VCaP (cell line): Measurements from ENCODE around the gene MTIF2.
A peak's percentile ranks its signal among the peaks of the same experiment; 100 is the strongest.

ENCODE experiments used
- H3K27ac ChIP-seq: fragments of 450-650 bp; 2 replicates; pipeline ENCODE4 v1.5.1; 2017
- TF ChIP-seq, protein P1 (sequence below): fragments of 450-650 bp; conservative IDR thresholded peaks from 2 replicates; pipeline ENCODE4 v1.5.1; 2017; ENCODE audit warnings: mild to moderate bottlenecking, moderate library complexity

Gene MTIF2

DNA sequence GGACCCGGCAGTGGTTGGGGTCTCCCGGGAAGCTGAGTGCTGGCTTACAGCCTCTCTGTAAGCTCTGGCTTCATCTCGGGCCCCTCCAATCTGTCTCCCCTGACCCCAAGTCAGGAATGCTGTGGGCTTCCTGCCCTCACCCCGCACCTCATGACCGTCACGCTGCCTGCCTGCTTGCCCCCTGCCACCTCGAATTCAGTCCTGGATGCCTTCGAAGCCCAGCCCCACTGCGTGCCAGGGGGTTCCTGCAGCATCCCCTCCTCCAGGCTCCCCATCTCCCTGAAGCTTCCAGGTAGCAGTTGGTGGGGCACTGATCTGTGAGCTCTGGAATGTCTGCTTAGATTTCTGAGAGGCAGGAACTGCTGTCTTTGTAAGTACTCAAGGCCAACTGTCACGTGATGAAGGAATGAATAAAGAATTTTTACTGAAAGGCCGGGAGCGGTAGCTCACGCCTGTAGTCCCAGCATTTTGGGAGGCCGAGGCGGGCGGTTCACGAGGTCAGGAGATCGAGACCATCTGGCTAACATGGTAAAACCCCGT, 43.5 kb downstream of the MTIF2 start:
- TF ChIP-seq, protein P1, sequence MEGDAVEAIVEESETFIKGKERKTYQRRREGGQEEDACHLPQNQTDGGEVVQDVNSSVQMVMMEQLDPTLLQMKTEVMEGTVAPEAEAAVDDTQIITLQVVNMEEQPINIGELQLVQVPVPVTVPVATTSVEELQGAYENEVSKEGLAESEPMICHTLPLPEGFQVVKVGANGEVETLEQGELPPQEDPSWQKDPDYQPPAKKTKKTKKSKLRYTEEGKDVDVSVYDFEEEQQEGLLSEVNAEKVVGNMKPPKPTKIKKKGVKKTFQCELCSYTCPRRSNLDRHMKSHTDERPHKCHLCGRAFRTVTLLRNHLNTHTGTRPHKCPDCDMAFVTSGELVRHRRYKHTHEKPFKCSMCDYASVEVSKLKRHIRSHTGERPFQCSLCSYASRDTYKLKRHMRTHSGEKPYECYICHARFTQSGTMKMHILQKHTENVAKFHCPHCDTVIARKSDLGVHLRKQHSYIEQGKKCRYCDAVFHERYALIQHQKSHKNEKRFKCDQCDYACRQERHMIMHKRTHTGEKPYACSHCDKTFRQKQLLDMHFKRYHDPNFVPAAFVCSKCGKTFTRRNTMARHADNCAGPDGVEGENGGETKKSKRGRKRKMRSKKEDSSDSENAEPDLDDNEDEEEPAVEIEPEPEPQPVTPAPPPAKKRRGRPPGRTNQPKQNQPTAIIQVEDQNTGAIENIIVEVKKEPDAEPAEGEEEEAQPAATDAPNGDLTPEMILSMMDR = no peak
- H3K27ac ChIP-seq = no peak overlapping the region

DNA sequence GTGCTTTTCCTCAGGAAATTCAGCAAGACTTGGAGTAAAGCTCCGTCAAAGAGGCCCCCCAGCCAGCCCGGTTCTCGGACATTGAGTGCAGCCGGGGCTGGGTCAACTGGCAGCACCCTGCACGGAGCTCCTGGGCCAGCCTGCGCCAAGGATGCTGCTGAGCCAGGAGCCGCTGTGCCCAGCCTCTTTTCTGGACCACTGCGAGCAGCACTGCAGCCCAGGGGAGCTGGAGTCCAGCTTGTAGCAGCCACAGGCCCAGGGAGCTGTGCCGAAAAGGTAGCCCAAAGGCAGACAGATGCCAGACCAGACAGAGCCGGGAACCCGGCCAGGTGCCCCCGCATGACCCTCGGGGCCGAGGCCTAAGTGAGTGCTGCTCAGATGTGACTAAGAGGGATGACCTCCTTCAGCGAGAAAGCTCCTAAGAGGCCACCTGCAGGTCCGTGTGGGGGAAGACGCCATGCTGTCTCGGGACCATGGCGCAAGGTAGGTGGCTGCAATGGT, 44.2 kb downstream of the MTIF2 start:
- H3K27ac ChIP-seq = no peak overlapping the region
- TF ChIP-seq, protein P1 = no peak

DNA sequence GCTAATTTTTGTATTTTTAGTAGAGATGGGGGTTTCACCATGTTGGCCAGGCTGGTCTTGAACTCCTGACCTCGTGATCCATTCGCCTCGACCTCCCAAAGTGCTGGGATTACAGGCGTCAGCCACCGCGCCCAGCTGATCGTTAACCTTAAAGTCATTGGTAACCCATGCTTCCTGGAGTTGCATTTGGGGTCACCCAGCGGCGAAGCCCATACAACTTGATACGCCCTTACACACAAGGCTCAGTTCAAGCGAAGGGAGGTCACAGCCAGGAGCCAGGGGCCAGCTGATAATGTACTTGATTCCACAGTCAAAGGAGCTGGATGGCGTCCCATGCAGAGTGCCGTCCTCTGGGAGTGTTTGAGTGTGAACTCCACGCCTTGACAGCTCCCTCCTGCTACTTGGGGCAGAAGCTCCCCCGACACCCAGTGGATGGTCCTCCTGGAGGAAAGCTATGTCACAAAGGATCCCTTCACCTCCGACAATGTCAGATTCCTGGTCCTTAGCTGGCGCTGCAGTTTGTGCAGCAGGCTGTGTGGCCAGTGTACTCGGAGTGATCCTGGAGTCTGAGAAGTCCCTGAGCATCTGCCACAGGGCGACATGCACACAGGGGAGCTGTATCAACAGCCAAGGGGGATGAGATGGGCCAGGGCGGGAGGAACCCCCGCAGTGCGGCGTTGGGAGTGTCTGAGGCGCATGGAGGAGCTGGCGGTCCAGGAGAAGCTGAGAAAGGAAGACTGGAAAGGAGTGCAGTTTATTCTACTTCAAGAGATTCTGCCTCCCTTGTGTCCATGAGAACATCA, 44.9 kb downstream of the MTIF2 start:
- peak overlapping the region; percentile 55; the same call in 1 of the 2 replicates for H3K27ac ChIP-seq
- TF ChIP-seq, protein P1 = no peak

DNA sequence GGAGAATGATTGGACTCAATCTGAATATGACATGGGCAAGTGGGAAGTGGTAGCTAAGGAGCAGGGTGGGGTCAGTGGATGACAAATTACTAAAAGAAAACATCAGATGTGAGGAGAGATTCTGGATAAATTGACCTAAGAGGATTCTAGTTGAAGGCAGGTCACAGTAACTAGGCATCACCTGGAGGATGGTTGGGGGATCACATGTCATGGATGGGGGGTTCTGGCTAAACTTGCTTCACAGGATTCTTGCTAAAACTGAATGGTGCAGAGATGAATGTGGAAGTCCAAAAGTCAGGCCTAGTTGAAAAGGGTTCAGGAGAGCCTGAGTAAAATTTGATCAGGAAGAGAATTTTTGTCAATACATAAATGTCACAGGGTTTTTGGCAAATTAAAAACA, 55.2 kb downstream of the MTIF2 start:
- TF ChIP-seq, protein P1 = no peak
- H3K27ac ChIP-seq = no peak overlapping the region

DNA sequence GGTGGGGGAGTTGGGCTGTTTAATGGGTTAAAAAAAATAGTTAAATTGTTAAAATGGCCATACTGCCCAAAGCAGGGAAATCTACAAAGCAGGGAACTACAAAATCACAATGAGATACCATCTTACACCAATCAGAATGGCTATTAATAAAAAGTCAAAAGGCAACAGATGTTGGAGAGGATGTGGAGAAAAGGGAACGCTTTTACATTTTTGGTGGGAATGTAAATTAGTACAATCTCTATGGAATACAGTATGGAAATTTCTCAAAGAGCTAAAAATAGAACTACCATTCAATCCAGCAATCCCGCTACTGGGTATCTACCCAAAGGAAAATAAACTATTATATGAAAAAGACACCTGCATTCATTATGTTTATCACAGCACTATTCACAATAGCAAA, 64.1 kb downstream of the MTIF2 start:
- H3K27ac ChIP-seq = no peak overlapping the region
- TF ChIP-seq, protein P1 = no peak

DNA sequence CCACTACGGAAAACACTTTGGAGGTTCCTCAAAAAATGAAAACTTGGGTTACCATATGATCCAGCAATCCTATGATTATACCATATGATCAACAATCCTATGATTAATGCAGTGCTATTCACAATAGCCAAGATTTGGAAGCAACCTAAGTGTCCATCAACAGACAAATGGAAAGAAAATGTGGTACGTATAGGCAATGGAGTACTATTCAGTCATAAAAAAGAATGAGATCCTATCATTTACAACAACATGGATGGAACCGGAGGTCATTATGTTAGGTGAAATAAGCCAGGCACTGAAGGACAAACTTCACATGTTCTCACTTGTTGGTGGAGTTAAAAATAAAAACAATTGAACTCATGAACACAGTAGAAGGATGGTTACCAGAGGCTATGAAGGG, 64.5 kb downstream of the MTIF2 start:
- TF ChIP-seq, protein P1 = no peak
- no peak overlapping the region for H3K27ac ChIP-seq

DNA sequence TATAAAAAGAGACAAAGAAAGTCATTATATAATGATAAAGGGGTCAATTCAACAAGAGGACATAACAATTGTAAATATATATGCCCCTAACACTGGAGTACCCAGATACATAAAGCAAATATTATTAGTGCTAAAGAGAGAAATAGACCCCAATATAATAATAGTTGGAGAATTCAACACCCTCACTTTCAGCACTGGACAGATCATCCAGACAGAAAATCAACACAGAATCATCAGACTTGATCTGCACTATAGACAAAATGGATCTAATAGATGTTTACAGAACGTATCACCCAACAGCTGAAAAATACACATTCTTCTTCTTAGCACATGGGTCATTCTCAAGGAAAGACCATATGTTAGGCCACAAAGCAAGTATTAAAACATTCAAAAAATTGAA, 68.6 kb downstream of the MTIF2 start:
- no peak overlapping the region for H3K27ac ChIP-seq
- TF ChIP-seq, protein P1 = no peak
